Measurements from ENCODE around the gene ZNF331. TPM values are rescaled to one million over a fixed set of nuclear protein-coding genes. Genes with fewer than 3 reads are reported as not detected.

The ZNF331 gene
- polyA plus RNA-seq, 1 donor (not counting 4 experiments of a cell fraction or from before 2014, with no cell fraction given) = 5.1 TPM

DNA sequence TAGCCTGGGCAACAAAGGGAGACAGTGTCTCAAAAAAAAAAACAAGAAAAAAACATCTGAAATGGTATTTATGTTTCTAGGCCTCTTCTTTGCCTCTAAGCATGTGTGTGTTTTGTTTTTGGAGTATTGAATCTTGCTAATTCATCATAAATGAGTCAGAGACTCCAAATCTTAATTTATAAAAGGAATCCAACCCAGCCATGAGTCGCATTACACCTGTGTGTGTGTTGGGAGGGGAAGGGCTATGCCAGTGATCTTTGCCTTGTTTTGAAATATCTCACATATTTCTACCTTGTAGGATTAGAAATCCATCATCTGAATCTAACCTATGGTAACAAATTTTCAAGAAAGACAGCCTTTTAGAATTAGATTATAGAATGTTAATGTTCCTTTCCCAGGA is 4.0 kb downstream of the ZNF331 start:
- FAIRE-seq (no peak), DNase-seq (ENCODE audit: low read depth, low spot score) (no peak)
- Histone ChIP-seq H4K20me1 (ENCODE audit: control insufficient read depth, extremely low read depth, insufficient read depth, low read length) (no peaks in the 10 kb centered on the region), H3K4me3 (ENCODE audit: control insufficient read depth in 2 of 3, extremely low read depth in 1 of 3, insufficient read depth in 2 of 3, low read depth in 1 of 3, low read length in 3 of 3) (no peak overlapping the region), H3K4me2 (ENCODE audit: control insufficient read depth, extremely low read depth, insufficient read depth, low read depth, low read length) (no peak overlapping the region), H2AFZ (ENCODE audit: control insufficient read depth, low read length) (no peak overlapping the region), H3K79me2 (ENCODE audit: control insufficient read depth, insufficient read depth, low read length) (no peaks in the 10 kb centered on the region), H3K9me3 (ENCODE audit: control insufficient read depth, low read depth, low read length) (no peaks in the 10 kb centered on the region), H3K27me3 (ENCODE audit: control insufficient read depth, extremely low read depth, insufficient read depth, low read length) (no peaks in the 10 kb centered on the region), H3K9ac (ENCODE audit: control insufficient read depth, extremely low read depth, insufficient read depth, low read length) (no peak overlapping the region), H3K27ac (ENCODE audit: control insufficient read depth, insufficient read depth, low read length) (no peak overlapping the region), H3K4me1 (ENCODE audit: control insufficient read depth, extremely low read depth, insufficient read depth, low read length) (peaks cover 12% of the 10 kb centered on the region), H3K36me3 (ENCODE audit: control insufficient read depth in 2 of 2, extremely low read depth in 1 of 2, insufficient read depth in 2 of 2, low read length in 2 of 2) (no peaks in the 10 kb centered on the region), H3K9me1 (ENCODE audit: control insufficient read depth, extremely low read depth, insufficient read depth, low read length) (no peaks in the 10 kb centered on the region)
- dilution Hi-C loops (cut with MboI; ENCODE audit: extremely low pct_ligation_motif_present, low sequenced_read_pairs) = no loop called here
- TF ChIP-seq, protein P1, sequence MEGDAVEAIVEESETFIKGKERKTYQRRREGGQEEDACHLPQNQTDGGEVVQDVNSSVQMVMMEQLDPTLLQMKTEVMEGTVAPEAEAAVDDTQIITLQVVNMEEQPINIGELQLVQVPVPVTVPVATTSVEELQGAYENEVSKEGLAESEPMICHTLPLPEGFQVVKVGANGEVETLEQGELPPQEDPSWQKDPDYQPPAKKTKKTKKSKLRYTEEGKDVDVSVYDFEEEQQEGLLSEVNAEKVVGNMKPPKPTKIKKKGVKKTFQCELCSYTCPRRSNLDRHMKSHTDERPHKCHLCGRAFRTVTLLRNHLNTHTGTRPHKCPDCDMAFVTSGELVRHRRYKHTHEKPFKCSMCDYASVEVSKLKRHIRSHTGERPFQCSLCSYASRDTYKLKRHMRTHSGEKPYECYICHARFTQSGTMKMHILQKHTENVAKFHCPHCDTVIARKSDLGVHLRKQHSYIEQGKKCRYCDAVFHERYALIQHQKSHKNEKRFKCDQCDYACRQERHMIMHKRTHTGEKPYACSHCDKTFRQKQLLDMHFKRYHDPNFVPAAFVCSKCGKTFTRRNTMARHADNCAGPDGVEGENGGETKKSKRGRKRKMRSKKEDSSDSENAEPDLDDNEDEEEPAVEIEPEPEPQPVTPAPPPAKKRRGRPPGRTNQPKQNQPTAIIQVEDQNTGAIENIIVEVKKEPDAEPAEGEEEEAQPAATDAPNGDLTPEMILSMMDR (optimal IDR thresholded peaks at IDR 0.05 in 1 of 3, IDR thresholded peaks at IDR 0.05 in 1 of 3, conservative IDR thresholded peaks at IDR 0.05 in 1 of 3; ENCODE audit: extremely low read depth in 1 of 3, insufficient read depth in 2 of 3, low read length in 3 of 3) = no peak
- no peak for TF ChIP-seq EZH2 (IDR thresholded peaks at IDR 0.05; ENCODE audit: low read length)

DNA sequence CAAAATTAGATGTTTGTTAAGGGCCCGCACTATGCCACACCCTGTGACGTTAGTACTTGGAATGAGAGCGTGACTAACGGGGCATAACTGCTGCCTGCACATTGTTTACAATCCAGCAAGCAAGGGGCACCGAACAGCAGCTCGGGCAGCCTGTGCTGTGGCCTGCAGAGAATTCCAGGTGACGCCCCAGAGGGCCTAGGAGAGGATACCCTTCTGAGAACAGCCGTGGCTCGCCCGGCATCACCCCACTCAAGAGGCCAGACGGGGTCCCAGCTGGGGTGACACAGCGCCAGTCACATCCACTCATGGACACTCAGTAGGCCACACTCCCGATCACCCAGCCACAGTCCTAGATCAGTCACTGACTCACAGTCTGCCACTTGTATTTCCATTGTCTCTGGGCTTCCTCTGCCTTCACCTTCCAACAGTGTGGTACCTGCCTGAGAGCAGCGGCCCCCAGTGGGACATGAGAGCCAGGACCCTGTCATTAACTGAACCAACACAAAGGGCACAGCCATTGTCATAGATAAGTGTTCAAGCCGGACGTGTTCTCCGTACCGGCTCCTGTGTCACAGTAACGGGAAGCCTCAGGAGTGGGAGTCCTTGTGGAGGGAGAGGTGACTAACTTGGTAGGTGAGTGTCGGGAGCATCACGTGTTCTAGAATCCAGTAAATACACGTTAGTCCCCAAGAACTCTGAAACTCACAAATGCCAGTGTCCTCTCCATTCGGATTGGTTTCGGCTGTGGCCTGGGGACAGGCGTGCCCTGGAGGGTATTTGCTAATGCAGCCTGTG is 7.5 kb downstream of the ZNF331 start:
- peak overlapping the region; percentile 66 for H3K27ac ChIP-seq (ENCODE audit: control insufficient read depth, insufficient read depth, low read length)
- H3K9me3 ChIP-seq (ENCODE audit: control insufficient read depth, low read depth, low read length) = no peaks in the 10 kb centered on the region
- no peaks in the 10 kb centered on the region for H3K9me1 ChIP-seq (ENCODE audit: control insufficient read depth, extremely low read depth, insufficient read depth, low read length)
- no peaks in the 10 kb centered on the region for H4K20me1 ChIP-seq (ENCODE audit: control insufficient read depth, extremely low read depth, insufficient read depth, low read length)
- H3K4me3 ChIP-seq (ENCODE audit: control insufficient read depth in 2 of 3, extremely low read depth in 1 of 3, insufficient read depth in 2 of 3, low read depth in 1 of 3, low read length in 3 of 3) = no peak overlapping the region
- no peak overlapping the region for H2AFZ ChIP-seq (ENCODE audit: control insufficient read depth, low read length)
- no peak for TF ChIP-seq EZH2 (IDR thresholded peaks at IDR 0.05; ENCODE audit: low read length)
- TF ChIP-seq, protein P1 (optimal IDR thresholded peaks at IDR 0.05 in 1 of 3, IDR thresholded peaks at IDR 0.05 in 1 of 3, conservative IDR thresholded peaks at IDR 0.05 in 1 of 3; ENCODE audit: extremely low read depth in 1 of 3, insufficient read depth in 2 of 3, low read length in 3 of 3) = no peak
- no peaks in the 10 kb centered on the region for H3K79me2 ChIP-seq (ENCODE audit: control insufficient read depth, insufficient read depth, low read length)
- FAIRE-seq = no peak
- H3K9ac ChIP-seq (ENCODE audit: control insufficient read depth, extremely low read depth, insufficient read depth, low read length) = peak overlapping the region; percentile 35
- no peak overlapping the region for H3K4me2 ChIP-seq (ENCODE audit: control insufficient read depth, extremely low read depth, insufficient read depth, low read depth, low read length)
- H3K36me3 ChIP-seq (ENCODE audit: control insufficient read depth in 2 of 2, extremely low read depth in 1 of 2, insufficient read depth in 2 of 2, low read length in 2 of 2) = no peaks in the 10 kb centered on the region
- dilution Hi-C loops (cut with MboI; ENCODE audit: extremely low pct_ligation_motif_present, low sequenced_read_pairs) = no loop called here
- peaks cover 15% of the 10 kb centered on the region for H3K4me1 ChIP-seq (ENCODE audit: control insufficient read depth, extremely low read depth, insufficient read depth, low read length)
- DNase-seq (ENCODE audit: low read depth, low spot score) = no peak
- H3K27me3 ChIP-seq (ENCODE audit: control insufficient read depth, extremely low read depth, insufficient read depth, low read length) = no peaks in the 10 kb centered on the region

Measured in keratinocyte (primary cell).